Measurements from ENCODE around the gene LGALS3. TPM values are rescaled to one million over a fixed set of nuclear protein-coding genes. Genes with fewer than 3 reads are reported as not detected.

LGALS3 gene
- total RNA-seq, 1 experiment from 2014 or later, result 288 TPM

DNA sequence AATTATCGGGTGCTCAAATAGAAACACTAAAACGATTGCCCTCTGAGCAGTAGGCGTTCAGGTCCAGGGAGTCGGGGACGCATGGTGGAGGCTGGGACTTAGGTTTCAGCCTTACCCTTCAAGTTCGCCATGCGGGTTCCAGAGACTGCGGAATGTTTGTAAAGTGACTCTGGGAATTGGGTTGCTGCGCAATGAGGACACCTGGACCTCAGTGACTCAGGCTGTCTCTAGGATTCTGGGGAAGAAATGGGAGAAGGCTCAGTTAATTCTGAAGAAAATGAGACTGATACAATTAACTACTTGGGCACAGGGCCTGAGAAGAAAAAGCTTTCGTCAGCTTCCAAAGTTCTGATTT, 1.1 kb downstream of the LGALS3 start:
- DNase-seq (ENCODE audit: low read depth), result peak; percentile 39

DNA sequence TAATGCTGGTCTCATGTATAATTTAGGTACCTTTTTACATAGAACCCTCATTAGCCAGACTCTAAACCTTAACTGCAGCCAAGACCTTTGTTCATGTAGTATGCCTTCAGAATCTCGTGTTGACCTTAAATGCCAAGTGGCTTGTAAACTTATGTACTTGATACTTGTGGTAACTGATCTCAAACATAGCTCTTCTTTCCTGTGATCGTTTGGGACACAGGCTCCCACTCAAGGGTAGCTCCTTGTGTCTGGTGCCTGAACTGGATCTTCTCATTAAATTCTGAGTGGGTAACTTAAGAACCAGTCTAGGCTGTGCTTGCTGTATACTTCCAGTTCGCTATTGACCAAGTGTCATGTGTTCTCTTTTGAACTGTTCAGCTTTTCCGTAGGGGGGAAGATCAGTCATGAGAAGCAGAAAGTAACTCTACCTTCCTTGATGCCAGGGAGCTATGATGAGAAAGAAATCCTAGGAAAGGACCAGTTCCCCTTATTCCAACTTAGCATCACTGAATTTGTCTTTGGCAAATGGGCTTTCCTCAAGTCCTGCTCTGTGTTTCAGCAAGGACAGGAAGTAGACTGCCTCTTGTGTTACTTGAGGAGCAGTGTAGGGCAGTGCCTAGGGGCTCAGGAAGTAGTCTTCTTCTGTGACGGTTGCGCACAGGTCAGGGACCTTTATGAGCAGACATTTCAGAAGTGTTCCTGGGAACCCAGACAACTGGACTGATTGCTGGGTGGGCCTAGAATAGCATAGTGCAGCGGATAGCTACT, 2.5 kb downstream of the LGALS3 start:
- no peak for DNase-seq (ENCODE audit: low read depth)

DNA sequence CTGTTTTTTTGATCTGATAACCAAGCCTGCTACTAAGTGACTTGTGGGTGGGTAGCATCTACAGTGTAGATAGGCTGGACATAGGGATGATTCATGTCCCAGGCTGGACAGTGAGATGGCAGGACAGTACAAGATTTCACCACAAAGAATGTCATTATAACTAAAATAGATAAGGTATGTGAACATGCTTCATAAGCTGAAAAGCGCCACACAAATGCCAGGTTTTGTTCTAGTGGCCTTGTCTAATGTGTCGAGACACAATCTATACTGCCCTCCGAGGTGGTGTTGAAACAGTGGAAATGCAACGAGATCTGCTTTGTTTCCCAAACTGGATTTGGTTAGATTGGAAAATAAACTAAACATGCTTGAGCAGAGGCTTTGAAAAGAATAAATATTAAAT, 4.4 kb downstream of the LGALS3 start:
- DNase-seq (ENCODE audit: low read depth), result peak; percentile 23

DNA sequence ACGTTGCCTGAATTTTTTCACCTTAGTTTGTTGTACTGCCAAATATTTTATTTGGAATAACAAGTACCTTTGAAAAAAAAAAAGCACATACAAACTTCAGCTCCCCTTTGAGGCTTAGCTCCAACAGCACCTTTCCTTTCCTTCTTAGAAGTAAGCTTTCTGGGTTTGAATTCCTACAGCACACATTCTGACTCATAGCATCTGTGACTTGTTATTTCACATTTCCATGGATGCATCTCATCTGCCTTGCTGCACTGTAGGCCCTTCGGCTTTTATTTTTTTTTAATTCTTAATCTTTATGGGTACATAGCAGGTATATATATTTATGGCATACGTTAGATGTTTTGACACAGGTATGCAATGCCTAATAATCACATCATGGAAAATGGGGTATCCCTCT, 7.2 kb downstream of the LGALS3 start:
- DNase-seq (ENCODE audit: low read depth), result peak; percentile 60

DNA sequence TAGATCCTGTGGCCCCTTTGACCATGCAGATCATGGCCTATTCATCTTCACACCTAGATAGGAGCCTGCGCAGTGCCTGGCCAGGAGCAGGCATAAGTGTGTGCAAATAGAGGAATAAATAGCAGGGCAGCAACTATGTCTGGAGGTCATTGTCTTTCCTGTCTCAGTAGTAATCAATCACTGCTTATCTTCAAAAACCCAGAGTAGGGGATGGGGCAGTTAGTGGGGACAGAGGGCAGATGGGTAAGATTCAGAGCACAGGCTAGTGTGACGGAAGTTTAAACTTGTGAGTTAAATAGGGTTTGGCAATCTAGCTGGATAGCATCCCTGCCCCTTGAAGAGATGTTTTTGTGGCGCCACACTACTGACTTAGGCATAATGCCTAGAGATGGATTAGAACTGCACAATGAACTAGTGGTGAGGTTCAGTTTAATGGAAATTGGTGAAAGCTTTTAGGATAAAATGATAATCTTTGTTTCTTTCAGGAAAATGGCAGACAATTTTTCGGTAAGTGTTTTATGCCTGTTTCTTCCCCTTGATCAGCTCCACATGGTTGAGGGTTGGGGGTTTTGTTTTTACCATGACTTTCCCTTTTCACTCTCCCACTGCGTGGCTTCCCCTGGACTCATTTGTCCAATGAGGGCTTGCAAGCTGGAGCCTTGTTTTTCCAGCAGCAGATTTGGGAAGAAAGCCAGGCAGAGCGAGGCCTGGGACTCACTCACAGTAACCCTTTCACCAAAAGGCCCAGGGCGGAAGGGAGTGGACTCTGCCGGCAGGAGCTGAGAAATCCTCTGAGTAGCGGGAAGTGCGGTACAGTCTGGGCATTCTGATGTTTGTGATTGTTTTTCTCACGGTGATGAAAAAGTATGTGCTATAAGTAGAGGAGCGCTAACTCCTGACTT, 8.1 kb downstream of the LGALS3 start:
- peak; percentile 86 for DNase-seq (ENCODE audit: low read depth)

DNA sequence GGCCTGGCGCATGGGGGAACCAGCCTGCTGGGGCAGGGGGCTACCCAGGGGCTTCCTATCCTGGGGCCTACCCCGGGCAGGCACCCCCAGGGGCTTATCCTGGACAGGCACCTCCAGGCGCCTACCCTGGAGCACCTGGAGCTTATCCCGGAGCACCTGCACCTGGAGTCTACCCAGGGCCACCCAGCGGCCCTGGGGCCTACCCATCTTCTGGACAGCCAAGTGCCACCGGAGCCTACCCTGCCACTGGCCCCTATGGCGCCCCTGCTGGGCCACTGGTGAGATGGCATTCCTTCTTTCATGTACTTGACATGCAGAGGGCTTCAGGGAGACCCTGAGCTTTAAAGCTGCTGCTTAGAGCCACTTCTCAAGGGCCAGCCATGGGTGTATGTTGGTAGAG, 9.0 kb downstream of the LGALS3 start:
- no peak for DNase-seq (ENCODE audit: low read depth)

DNA sequence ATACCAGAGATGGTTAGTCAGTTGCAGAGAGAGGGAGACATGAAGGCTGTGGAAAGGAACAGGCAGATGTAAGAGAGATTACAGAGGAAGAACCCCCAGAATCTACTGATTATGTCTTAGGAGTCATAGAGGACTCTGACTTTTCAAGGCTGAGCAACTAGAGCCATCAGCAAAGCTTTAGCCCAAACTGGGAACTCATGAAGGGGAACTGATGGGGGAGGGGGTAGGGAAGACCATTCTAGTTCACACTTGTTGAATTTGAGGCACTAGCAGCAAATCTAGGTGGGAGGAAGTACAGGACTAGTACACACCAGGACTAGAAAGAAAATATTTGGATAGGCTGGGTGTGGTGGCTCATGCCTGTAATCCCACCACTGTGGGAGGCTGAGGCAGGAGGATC, 10.1 kb downstream of the LGALS3 start:
- no peak for DNase-seq (ENCODE audit: low read depth)

DNA sequence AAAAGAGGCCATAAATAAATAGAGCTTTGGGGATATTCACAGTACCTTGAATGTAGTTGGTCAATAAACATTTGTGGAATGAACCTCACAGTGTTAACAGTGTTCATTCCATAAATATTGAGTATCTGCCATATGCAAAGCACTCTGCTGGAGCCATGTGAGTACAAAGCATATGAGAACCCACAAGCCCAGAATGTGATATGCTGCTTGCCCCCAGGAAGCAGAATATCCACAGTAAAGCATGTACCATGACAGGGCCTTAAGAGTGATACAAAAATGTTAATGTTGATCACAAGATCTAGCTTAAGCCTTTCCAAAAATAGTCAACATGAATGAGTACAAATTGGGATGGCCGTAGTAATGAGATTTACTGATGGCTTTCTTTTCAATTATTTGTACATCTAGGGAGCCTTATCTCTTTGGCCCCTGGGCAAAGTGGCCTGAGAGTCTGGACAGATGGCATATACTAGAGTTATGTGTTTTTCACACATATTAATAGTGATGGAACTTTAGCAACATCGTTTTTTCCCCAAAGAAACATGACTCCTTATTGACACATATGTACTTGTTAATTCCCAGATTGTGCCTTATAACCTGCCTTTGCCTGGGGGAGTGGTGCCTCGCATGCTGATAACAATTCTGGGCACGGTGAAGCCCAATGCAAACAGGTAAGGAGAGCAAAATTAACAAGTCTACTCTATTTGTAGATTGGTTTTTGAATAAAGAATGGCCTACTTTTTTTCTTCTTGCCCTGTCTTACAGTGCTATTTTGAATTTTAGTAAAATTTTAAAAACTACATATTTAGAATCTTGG, 10.9 kb downstream of the LGALS3 start:
- DNase-seq (ENCODE audit: low read depth), result no peak

DNA sequence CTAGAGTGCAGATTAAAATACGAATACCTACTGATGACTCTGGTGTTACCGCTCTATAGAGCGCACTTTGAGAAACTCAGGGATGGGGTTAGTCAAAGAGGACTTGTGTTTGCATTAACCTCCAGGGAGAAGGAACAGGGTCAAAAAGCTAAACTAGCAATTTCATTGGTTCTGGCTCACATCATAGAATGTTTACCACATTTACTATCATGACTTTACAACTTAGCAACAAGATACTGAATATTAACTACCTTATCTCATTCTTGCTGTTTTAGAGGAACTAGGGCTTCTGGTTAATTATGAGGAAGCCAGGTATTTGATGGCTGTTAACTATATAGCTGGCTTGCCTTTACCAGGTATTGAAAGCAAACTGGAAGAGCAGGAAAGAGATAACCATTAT, 12.8 kb downstream of the LGALS3 start:
- no peak for DNase-seq (ENCODE audit: low read depth)

DNA sequence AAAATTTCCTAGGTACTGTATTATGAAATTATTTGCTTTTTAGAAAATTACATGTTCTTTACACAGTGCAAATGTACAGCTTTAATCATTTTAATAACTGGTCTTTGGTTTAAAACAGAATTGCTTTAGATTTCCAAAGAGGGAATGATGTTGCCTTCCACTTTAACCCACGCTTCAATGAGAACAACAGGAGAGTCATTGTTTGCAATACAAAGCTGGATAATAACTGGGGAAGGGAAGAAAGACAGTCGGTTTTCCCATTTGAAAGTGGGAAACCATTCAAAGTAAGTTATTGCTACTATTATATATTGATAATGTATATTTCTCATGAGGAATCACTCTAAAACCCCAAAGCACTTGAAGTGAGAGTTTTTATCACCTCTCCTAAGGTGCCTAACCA, 13.4 kb downstream of the LGALS3 start:
- DNase-seq (ENCODE audit: low read depth), result no peak

DNA sequence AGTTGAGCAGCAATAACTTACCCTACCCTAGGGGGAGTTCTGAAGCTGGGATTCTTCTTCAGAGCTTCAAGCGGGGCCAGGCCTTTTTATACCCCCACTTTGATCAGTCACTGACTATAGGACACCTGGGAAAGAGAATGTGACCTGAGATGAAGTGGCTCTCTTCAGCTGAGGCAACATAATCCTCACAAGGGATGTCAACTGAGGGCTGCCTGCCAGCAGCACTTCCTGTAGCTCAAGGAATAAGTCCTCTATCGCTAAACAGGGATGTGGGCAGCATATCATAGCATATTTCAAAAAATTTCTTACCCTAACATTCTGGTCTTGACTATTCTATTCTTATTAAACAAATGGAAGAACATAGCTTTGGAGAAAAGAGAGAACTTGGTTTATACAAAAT, 17.4 kb downstream of the LGALS3 start:
- DNase-seq (ENCODE audit: low read depth), result no peak

DNA sequence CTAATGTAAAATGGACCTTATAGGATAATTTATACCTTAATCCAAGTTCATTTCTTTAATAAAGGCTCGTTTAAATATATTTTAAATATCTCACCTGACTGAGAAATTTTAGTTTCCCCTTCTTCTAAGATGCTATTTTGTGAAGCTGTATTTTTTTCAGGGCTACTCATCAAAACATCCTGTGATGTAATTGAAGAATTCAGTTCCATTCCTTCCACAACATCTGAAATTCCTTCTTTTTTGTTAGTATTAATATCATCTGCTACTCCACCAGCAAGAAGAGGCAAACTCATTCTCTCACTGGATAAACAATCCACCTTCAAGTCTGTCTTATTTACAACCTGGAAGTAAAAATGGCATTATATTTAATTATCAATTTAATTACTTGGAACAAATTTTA, 22.5 kb downstream of the LGALS3 start:
- no peak for DNase-seq (ENCODE audit: low read depth)

DNA sequence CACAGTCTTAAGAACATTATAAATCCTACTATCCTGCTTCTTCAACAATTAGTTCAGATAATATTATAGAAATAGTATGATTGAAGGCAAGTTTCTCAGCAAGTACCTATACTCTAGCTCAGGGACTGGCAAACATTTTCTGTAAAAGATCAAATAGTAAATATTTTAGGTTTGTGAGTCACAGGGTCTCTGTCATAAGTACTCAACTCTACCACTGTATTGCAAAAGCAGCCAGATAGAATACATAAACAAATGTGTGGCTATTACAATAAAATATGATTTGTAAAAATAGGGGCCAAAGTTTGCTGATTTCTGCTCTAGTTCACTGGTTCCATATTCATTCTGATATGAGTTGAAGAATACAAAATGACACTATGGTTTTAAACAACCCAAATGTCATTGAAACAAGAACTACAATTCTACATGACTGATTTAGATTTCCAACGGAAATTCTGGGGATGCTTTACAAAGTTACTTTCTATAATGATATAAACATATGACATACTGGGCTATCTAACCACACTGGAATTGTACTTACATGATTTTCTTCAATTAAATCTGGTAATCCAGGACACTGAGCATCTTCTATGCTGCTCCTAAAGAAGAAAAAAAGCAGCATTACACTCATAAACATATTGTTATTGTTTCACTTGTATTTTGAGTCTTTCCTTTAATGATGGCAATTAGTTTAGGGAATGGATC, 23.2 kb downstream of the LGALS3 start:
- peak; percentile 39 for DNase-seq (ENCODE audit: low read depth)

DNA sequence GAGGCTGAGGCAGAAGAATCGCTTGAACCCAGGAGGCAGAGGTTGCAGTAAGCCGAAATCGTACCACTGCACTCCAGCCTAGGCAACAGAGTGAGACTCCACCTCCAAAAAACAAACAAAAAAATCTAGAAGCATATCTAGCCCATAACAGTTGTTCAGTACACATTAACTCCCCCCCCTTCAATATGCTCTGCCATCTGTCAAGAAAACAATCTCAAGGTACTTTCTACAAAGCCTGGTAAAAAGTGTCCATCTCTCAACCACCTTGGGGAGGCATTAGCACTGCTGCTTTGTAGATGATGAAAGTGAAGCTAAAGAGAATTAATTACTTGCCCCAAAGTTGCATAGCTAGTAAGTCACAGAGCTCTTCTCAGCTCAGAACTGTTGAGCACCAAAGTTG, 24.9 kb downstream of the LGALS3 start:
- no peak for DNase-seq (ENCODE audit: low read depth)

DNA sequence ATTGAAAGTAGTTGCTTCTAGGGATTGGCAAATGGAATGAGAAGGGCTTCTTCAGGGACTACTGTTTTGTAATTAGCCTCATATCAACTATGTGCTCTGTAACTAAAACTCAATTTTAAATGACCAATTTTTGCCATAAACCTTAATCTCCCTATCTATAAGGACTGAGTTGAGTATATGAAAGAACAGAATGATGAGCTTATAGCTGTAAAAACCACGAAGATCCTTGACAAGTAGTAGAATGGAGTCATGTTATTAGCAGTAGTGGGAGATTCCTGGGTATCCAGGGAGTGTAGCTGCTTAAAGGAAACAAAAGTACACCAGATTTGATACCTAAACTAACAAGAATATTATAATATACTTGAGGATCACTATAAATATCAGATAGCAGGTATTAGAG, 28.0 kb downstream of the LGALS3 start:
- DNase-seq (ENCODE audit: low read depth), result no peak

DNA sequence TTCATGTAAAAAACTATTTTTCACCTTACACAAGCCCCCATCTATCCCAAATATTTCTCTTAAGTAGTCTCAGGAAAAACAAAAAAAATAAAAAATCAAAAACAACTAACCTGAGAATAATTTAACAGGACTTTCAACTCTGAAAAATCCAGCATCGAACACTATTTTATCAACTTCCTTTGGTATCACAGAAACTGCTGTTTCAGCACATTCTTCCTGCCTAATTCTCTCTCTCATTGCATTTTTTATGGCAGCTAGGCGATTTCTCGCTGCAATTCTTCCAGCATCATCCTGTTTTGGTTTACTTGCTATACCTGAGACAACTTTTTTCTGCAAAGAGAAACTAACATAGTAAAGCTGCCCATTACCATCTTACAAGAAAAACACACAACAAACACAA, 29.4 kb downstream of the LGALS3 start:
- DNase-seq (ENCODE audit: low read depth), result no peak

DNA sequence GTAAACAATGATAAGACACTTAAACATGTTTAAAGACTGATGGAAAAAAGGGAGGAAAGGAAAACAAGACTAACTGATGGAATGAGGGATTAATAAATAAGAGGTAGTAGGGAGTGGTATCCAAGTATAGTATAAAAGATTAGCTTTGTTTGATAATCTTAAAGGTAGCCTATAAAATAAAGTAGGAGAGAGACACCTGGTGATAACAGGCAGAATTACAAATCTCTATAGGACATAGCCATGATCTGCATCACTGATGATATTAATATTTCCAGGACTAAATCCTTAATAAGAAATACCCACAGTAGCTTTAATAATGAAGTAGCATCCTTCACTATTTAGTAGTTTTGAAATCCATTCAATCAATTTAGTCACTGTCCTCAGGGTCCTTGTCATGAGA, 31.9 kb downstream of the LGALS3 start:
- DNase-seq (ENCODE audit: low read depth), result peak; percentile 37

DNA sequence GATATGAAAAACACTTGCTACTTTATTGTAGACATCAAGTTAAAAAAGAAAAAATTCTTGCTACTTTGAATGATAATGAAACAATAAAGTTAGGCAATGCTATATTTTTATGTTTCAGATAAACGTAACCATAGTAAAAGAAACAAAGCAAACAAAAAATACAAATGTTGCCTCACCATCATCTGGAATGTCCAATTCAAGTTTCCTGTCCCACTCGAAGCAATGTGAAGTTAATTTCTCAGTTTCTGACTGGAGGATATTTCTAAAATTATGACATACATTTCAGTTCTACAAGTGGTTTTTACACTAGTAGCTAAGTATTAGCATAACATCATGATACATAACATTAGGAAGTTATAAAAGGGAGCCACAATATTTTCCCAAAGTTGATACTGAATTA, 41.5 kb downstream of the LGALS3 start:
- DNase-seq (ENCODE audit: low read depth), result no peak

DNA sequence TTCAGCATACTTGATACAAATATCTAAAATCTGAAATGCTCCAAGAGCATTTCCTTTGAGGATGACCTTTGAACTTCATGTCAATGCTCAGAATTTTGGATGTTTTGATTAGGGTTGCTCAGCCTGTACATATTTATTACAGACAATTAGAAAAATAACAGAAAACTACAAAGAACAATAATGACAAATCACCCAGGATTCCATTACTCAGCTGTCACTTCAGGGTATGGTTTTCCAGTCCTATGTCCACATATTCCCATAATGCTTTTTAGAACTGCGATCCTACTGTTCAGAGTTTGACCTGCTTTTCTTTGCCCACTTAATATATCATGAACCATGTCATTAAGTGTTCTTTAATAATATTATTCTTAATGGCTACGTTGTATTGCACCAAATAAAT, 51.0 kb downstream of the LGALS3 start:
- no peak for DNase-seq (ENCODE audit: low read depth)

DNA sequence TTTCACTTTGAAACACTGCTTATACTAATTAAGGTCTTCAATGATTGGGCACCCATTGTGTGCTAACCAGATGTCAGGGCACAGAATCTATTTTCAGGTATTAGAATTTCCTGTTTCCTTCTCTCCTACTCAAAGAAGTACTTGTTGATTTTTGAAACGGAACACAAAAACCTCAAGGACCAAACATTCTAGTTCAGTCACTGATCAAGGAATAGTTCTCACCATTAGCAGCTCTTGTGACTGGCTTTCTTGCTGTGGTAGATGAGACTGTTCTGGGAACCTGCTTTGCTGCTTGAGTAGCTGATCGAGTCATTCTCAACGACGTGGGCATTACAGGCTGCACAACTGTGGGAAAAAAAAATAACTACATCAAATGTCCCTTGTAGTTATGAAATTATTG, 51.4 kb downstream of the LGALS3 start:
- DNase-seq (ENCODE audit: low read depth), result peak; percentile 49

DNA sequence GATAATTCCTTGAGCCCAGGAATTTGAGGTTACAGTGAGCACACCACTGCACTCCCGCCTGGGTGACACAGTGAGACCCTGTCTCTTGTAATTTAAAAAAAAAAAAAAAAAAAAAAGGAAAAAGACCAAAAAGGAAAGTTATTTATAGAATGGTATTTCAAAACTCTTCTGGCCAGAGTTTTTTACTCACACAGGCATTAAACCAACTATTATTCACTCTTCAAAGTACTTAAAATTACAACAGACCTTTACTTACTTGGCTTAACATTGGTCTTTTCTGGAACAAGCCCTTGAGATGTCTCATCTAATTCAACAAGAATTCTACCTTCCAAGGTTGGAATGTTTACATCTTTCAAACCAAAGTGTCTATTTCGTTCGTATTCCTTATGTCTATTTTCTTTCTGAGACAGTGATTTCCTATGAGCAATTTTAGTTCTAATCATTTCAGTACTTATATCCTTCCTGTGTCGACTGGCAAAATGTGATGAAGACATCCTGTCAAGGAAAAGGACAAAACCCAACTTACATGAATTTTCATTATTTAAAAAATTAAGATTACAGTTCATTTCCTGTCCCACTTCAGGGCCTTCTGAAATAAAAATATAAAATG, 59.7 kb downstream of the LGALS3 start:
- DNase-seq (ENCODE audit: low read depth), result peak; percentile 4

Data from LHCN-M2 (cell line).